NCI-H146 treated with DMSO at 0.1 percent for 48 hours (cell line): ENCODE results near the gene AUH.
"Not testable (repeated sequence)": the region's sequence is repeated elsewhere in the genome, so short reads cannot be mapped to it uniquely, and the experiment has no call there.

Experiments used
- DNase-seq: peaks from one replicate; lab custom pipeline; 2025; ENCODE audit not compliant: unreplicated experiment; lab: John Stamatoyannopoulos, UW

The AUH gene

DNA sequence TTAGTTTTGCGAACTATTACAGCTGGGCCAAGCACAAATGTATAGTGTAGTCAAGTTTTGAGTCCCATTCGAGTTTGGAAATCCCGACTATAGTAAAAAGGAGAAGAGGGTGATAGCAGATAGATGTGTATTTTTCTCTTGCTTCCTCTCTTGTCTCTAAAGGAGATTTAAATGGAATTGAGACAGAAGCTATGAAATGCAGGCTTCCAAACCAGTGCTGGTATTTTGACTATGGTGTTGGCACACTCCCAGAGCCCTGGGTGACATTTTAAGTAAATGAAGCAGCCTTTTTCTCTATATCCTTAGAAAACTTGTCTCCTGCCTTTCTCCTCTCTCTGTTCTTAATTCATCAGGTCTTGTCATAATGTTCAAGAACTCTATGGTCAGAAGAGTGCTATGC lies 17.7 kb upstream of the AUH start:
- no peak for DNase-seq

GRCh38 chr9:91378695-91379127 lies 17.0 kb upstream of the AUH start:
- no peak for DNase-seq

DNA sequence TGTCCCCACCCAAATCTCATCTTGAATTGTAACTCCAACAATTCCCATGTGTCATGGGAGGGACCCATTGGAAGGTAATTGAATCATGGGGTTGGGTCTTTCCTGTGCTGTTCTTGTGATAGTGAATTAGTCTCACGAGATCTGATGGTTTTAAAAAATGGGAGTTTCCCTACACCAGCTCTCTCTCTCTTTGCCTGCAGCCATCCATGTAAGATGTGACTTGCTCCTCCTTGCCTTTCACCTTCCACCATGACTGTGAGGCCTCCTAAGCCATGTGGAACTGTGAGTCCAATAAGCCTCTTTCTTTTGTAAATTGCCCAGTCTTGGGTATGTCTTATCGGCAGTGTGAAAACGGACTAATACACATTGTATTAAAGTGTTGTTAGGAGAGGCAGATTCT lies 16.3 kb upstream of the AUH start:
- DNase-seq: not testable (repeated sequence)

GRCh38 chr9:91376239-91376638 lies 14.5 kb upstream of the AUH start:
- no peak for DNase-seq

DNA sequence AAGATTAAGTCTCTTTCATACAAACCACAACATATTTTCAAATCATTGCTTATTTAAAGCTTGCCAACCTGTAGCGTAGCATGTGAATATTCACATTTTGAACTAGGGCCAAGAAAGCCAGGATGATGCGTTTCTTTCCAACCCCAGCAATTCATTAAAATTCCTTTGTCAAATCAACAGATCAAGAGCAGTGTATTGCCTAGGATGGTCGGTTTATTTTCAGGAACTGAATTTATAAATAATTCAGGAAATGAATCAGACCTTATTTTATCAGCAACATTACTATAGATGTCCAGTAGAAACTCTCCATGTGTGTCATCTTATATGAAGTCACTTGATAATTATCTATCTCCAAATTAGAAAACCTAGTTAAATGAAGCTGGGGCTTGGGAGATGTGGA lies 13.2 kb upstream of the AUH start:
- no peak for DNase-seq

DNA sequence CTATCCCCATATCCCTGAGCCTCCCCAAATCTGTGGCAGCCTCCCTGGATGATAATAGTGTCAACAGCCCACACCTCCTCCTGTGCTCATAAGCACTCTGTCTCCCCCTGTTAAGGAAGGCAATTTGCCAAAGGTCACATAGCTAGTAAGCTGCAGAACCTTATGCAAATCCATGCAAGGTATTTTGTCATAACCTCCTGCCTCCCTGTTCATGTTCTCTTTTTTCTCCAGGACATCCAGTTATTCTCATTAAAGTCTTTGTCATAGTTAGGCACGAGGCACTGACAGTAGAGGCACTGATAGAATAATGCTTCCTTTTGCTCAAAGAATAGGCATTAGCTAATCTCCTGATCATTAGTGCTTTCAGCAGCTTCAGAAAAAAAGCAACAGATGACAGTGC lies 10.2 kb upstream of the AUH start:
- DNase-seq: no peak

DNA sequence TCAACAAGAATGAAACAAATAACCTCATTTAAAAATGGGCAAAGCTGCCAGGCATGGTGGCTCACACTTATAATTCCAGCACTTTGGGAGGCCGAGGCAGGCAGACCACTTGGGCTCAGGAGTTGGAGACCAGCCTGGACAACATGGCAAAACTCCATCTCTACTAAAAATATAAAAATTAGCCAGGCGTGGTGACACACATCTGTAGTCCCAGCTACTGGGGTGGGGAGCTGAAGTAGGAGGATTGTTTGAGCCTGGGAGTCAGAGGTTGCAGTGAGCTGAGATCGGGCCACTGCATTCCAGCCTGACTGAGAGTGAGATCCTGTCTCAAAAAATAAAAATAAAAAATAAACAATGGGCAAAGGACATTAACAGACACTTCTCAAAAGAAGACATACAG lies 8.3 kb upstream of the AUH start:
- not testable (repeated sequence) for DNase-seq

DNA sequence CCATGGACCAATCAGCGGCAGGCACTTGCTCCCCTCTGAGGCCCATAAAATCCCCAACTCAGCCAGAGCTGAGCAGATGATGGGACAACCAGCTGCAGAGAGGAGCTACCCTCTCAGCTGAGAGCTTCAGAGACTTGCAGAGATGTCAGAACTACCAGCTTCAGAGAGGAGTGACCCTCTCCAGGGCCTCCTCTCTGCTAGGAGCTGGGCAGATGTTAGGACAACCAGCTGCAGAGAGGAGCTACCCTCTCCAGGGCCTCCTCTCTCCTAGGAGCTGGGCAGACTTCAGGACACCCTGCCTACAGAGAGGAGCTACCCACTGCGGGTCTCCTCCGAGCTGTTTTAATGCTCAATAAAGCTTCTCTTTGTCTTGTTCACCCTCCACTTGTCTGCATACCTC lies 3.0 kb upstream of the AUH start:
- DNase-seq: no peak

- no peak for DNase-seq
Observed at GRCh38 chr9:91364005-91364404, 2.3 kb upstream of the AUH start.

- DNase-seq: no peak
Observed at GRCh38 chr9:91362051-91362611, 413 bp upstream of the AUH start.

GRCh38 chr9:91360551-91361290 lies 997 bp downstream of the AUH start:
- peak; percentile 1 for DNase-seq

DNA sequence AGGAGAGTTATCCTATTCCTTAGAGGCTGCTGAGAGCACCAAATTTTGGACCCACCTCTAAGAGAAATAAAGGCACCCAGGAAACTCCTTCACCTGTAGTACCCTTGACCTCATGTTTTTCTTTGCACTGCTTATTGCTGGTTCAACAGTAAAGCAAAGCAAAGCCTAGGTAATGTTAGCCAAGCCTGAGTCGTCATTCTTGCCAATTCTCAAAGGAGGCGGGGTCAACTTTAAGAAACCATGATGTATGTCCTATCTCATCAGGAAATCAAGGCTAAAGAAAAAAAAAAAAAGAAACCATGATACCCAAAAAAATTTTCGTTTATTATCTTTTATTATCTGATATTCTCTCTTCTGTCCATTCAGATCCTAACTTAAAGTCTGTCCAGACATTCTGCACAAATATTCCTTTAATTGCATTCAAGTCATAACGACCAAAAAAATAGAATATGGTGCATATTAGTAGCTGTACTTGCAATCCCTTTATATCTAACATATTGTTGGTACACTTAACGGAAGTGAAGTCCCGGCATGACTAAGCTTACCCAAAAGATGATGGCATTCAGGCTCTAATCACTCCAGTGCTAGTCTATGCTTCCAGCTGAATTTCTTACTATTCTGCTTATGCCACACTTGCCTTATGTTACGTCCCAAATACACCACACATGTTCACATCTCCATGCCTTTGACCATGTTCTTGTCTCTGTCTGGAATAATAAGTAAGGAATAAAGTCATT lies 1.8 kb downstream of the AUH start:
- DNase-seq: no peak

GRCh38 chr9:91359083-91359482 lies 2.6 kb downstream of the AUH start:
- no peak for DNase-seq

DNA sequence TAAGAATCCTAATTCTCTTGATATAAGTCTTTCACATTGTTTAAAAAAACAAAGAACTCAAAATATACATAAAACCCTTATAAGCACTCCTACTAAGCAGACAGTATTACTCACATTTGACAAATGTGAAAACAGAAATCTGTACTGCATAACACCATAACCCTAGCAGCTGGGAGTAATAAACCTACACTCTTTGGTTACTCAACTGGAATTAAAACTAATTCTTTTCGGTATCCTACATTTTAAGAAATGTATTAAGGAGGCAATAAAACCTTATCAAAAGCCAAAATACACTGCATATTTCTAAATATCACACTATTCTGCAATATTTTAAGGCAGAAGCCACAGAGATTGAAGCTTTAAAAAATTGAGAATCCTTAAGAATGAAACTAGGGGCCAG lies 6.8 kb downstream of the AUH start:
- DNase-seq: no peak

DNA sequence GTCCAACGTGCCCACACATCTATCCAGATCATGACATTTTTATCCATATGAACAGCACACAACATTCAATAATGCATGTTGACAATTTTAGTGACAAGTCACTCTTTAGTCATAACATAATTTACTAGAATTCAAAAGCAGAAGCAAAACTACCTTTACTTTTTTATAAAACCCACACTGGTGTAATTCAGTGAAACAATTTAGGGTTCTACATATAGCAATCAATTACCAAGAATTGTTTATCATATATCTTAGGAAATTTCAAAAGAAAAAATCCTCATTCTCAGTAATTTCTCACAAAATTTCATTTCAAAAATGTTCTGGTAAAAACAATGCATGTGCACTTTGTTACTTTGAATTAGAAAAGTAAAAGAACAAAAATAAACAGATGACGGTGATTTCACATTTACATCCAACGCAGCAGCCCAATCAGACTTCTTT lies 12.6 kb downstream of the AUH start:
- DNase-seq: no peak

GRCh38 chr9:91348191-91348807 lies 13.4 kb downstream of the AUH start:
- no peak for DNase-seq

- DNase-seq: no peak
Observed at GRCh38 chr9:91347377-91347776, 14.3 kb downstream of the AUH start.

DNA sequence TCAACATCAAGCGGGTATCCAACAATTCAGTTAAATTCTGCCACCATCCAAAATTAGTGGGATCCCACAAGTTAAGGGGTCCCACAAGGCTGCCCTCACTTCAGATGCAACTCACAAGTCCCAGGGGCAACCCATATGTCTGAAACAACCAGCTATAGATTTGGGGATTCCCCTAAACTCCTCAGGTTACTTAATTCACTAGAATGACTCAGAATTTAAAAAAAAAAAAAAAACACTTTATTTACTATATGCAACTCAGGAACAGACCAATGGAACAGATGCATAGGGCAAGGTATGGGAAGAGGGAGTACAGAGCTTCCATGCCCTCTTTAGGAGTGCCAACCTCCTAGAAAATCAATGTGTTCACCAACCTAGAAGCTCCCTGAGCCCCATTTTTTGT lies 15.1 kb downstream of the AUH start:
- DNase-seq: no peak

DNA sequence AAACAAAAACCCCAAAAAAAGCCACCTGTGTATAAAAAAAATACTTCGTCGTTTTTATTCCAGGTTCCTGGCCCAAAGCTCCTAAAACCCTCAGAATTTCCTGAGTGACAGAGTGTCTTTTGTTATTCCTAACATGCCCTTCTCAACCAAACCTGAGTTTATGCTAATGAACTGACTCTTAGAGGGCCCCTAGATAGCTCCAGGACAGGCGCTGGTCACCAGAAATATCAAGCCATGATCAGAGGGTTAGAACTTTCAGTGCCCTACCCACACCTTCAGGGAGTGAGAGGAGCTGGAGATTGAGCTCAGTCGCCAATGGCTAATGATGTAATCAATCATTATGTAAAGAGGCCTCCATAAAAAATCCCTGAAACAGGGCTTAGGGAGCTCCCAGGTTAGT lies 15.7 kb downstream of the AUH start:
- DNase-seq: no peak

DNA sequence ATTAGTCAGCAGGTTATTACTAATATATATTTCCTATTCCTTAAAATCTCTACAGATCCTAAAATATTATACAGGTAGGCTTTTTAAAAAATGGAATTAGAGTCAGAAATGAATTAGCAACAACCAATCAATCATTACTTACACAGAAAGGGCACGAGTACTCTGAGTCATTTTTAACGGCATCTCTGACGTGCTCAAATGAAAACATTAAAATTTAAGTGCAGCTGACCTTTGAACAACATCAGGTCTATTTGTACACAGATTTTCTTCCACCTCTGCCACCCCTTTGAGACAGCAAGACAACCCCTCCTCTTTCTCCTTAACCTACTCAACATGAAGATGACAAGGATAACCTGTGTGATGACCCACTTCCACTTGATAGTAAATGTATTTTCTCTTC lies 19.1 kb downstream of the AUH start:
- no peak for DNase-seq

DNA sequence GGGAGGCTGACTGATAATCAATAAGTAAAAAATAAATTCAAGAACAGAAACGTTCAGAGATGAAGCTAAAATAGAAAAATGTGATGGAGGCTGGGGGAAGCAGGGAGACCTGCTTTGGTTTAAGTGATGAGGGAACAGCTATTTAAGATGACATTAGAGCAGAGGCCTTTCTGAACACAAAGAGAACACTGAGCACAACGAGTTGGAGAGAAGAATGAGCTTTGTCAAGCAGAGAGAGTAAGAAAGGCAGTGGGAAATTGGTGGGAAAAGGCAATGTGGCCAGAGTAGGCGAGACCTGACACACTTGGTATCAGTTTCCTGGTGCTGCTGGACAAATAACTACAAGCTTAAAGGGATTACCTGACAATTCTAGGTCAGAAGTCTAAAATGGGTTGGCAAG lies 20.0 kb downstream of the AUH start:
- DNase-seq: no peak

DNA sequence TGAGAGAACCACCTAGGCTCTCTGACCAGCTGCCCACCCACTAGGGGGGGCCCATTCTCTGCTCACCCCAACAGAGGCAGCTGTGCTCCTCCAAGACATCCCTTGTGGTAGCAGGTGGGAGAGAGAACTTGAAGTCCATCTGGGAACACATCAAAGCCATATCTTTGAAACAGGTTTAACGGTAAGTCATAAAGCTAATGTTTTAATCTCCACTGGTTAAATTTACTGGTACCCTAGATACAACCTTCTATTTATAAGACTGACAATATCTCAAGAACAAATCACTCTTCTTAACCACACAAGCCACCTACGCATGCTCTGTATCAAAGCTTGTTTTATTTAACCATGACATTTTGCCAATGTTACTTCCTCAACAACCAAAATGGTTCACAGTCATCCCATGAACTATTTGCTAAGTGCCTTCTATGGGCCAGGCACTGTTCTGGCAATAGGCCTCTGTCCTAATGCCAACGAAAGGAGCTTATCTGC lies 20.4 kb downstream of the AUH start:
- DNase-seq: no peak
